K562 treated with DMSO at 1 percent for 48 hours (cell line): ENCODE data around the gene CCM2L. TPM values are rescaled to one million over a fixed set of nuclear protein-coding genes. Genes with fewer than 3 reads are reported as not detected.

Experiments
- total RNA-seq: library from RNA; unstranded; fragments of 300-600 nt; gene quantifications from 2 replicates; pipeline ENCODE4 v1.2.3, GENCODE V29; 2022; ENCODE audit warnings: low replicate concordance; ENCODE audit errors: extremely low read depth

Gene CCM2L
- total RNA-seq: not detected in 2 replicates

DNA sequence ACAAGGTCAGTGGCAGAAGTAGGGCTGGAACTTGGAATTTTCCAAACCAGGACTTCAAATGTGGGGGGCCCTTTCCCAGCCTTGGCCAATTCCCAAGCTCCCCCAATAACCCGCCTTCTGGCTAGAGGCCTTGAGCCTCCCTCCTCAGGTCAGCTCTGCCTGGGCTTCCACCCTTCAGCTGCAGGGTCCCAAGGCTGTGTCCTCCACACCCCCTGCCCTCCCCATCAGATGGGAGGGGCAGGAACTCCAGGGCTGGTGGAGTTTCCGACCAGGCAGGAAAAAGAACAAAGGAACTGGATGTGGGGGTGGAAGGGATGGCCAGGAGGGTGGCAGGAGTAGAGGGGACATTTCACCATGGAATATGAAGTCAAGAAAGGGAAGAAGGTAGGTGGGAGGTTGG is at the start of gene CCM2L:
TSS of gene CCM2L (plus strand) at position 338 of the 400 bp plus-strand sequence. CDS start at position 355, 17 bp downstream.

DNA sequence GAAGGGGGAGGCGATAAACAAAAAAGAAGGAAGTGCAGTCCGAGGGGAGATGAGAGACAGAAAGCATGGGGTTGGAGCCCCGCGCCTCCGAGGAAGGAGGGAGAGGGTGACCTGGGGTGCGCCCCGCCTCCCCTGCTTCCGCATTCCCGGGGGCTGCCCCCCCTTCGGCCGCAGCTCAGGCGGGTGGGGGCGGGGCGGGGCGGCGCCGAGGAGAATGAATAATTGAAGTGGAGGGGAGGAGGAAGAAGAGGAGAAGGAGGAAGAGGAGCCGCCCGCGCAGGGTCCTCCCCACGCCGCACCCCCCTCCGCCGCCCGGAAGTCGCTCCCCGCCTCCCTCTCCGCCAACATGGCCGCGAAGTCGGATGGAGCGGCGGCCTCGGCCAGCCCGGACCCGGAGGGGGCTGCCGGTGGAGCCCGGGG is 42.4 kb upstream of the CCM2L start, which contains the start of gene XKR7:
TSS of gene XKR7 (plus strand) at position 322 of the 420 bp plus-strand sequence. CDS start at position 347, 25 bp downstream.

DNA sequence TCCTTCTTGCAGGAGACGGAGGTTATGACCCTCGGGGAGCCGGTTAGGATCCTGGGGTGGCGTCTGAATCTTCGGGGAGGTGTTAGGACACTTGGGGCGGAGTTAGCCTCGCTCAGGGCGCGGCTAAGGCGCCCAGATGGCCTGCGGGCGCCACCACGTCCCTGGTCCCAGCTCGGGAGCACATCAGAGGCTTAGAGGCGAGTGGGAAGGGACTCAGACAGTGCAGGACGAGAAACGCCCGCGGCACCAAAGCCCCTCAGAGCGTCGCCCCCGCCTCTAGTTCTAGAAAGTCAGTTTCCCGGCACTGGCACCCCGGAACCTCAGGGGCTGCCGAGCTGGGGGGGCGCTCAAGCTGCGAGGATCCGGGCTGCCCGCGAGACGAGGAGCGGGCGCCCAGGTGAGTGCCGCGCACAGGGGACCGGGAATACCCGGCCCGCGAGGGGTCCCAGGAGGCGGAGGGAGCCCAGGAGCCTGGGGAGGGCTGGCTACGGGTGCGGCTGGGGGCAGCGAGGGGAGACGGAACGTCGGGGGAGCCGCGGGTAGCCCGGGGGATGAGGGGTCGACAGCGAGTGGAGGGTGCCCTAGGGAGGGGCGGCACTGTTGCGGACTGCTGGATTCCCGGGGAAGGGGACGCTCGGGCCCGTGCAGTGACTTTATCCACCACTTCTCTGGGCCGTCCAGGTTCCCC is 42.0 kb downstream of the CCM2L start, which contains the start of gene HCK:
TSS of gene HCK (plus strand) at position 153 of the 688 bp plus-strand sequence.

Other genes with a start within 250 kb of the CCM2L start
- gene MYLK2, start 191.1 kb upstream of the CCM2L start, total RNA-seq: not detected in 2 replicates
- not detected in 2 replicates for gene FOXS1, start 164.8 kb upstream of the CCM2L start, total RNA-seq
- gene DUSP15, start 139.9 kb upstream of the CCM2L start, total RNA-seq: not detected in 2 replicates
- not detected in 2 replicates for gene TTLL9, start 139.8 kb upstream of the CCM2L start, total RNA-seq
- gene PDRG1, start 58.4 kb upstream of the CCM2L start, total RNA-seq: not detected in 2 replicates
- gene XKR7, start 42.3 kb upstream of the CCM2L start, total RNA-seq: not detected in 2 replicates
- not detected in 2 replicates for gene HCK, start 41.8 kb downstream of the CCM2L start, total RNA-seq
- gene TM9SF4, start 99.3 kb downstream of the CCM2L start, total RNA-seq: not detected in 2 replicates
- not detected in 2 replicates for gene PLAGL2, start 197.3 kb downstream of the CCM2L start, total RNA-seq
- not detected in 2 replicates for gene POFUT1, start 197.4 kb downstream of the CCM2L start, total RNA-seq